ENCODE results near the gene STRADA. TPM values are rescaled to one million over a fixed set of nuclear protein-coding genes. Genes with fewer than 3 reads are reported as not detected.

STRADA gene
- total and polyA plus RNA-seq, 2 of the 8 experiments (the other 6 are each of a cell fraction or from before 2014, with no cell fraction given): 35.6 to 43.3 TPM

DNA sequence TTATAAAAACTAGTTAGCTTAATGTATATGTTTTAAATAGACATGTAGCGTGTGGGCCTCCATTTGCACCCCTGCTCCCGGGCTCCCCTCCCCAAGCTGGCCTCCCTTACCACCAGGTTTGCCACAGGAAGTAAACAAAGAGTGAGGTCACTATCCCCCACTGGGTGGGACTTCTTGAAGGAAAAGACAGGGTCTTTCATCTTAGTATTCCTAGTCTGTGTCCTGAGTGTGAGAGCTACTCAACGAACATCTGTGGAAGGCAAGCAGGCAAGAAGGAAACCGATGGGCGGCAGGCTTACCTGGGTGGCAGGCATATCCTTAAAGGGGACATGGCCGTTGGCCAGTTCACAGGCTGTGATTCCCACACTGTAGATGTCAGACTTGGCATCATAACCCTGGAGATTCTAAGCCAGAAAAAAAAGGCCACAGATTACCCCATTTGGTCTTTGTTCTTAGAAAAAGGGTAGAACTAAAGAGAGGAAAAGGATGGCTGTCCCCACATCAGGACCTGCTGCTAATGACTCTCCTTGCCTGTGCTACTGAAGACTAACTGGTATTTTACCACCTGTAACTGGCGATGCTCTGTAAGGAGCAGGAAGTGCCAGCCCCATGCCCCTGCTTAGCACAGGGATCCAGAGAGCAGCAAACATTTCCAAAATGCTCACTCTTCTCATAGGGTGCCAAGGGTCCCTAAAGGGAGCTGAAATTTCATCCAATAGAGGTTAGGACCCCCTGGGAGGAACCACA is 35.1 kb downstream of the STRADA start (continued):
- no peak for TF ChIP-seq ASH2L (IDR thresholded peaks at IDR 0.05; ENCODE audit: low read length)
- no peak for TF ChIP-seq POU5F1 (IDR thresholded peaks at IDR 0.05; ENCODE audit: low read depth, low read length)
- no peak for TF ChIP-seq SIRT6 (IDR thresholded peaks at IDR 0.05; ENCODE audit: low read length)

Data from H1 (cell line).